Activated T-cell treated with anti-CD3 and anti-CD28 coated beads, Interleukin-2, amount 50 U/mL, for 72 hours (primary cell): ENCODE data around the gene MSLN. TPM values are rescaled to one million over a fixed set of nuclear protein-coding genes. Genes with fewer than 3 reads are reported as not detected.
"Not testable (repeated sequence)": the region's sequence is repeated elsewhere in the genome, so short reads cannot be mapped to it uniquely, and the experiment has no call there.

Experiments used
- ATAC-seq, 2 donors: fragments of 150-1000 bp; cut with Tn5 transposase; replicated peaks in 1 of 2; 2 replicates each; pipeline ENCODE4 v1.10.0; 2021; ENCODE audit warnings: moderate library complexity in 2 of 2, mild to moderate bottlenecking in 1 of 2
- DNase-seq, 2 donors: peaks; one replicate each; pipeline ENCODE4 v3.0.0; 2021 to 2022; ENCODE audit warnings: mixed read lengths in 1 of 2
- H3K27ac Mint-ChIP-seq: one replicate; pipeline ENCODE4 v1.8.0; 2022; ENCODE audit warnings: mild to moderate bottlenecking, moderate library complexity, mixed read lengths
- H3K27me3 Mint-ChIP-seq: one replicate; pipeline ENCODE4 v1.8.0; 2022; ENCODE audit warnings: low read depth, mixed read lengths
- H3K36me3 Mint-ChIP-seq, 2 donors: one replicate each; pipeline ENCODE4 v1.8.0; 2022; ENCODE audit warnings: mixed read lengths in 2 of 2, mild to moderate bottlenecking in 1 of 2; ENCODE audit not compliant: insufficient read depth in 2 of 2
- H3K4me1 Mint-ChIP-seq: one replicate; pipeline ENCODE4 v1.8.0; 2022; ENCODE audit warnings: low read depth, mixed read lengths
- H3K4me3 Mint-ChIP-seq, 2 donors: one replicate each; pipeline ENCODE4 v1.8.0; 2022; ENCODE audit warnings: mild to moderate bottlenecking in 2 of 2, mixed read lengths in 2 of 2, moderate library complexity in 2 of 2
- H3K9me3 Mint-ChIP-seq, 2 donors: one replicate each; pipeline ENCODE4 v1.8.0; 2022; ENCODE audit warnings: mixed read lengths in 2 of 2
- total RNA-seq, 2 donors: library from RNA; stranded (reverse); gene quantifications; one replicate each; pipeline ENCODE4 v1.2.3, GENCODE V29; 2022

MSLN gene
- total RNA-seq, 2 donors from 2014 or later = not detected

GRCh38 chr16:774086-775001 lies 13.8 kb downstream of the MSLN start:
- Mint-ChIP-seq H3K27ac (no peak overlapping the region), H3K4me3 (no peak overlapping the region), H3K27me3 (no peaks in the 10 kb centered on the region), H3K36me3 (no peaks in the 10 kb centered on the region), H3K4me1 (no peaks in the 10 kb centered on the region), H3K9me3 (no peaks in the 10 kb centered on the region)
- DNase-seq = no peak
- ATAC-seq = no peak

- ATAC-seq (no peak), DNase-seq (no peak)
- H3K27ac Mint-ChIP-seq = no peak overlapping the region
- no peaks in the 10 kb centered on the region for H3K27me3 Mint-ChIP-seq
- no peaks in the 10 kb centered on the region for H3K36me3 Mint-ChIP-seq
- H3K4me3 Mint-ChIP-seq = no peak overlapping the region
- H3K9me3 Mint-ChIP-seq = no peaks in the 10 kb centered on the region
- H3K4me1 Mint-ChIP-seq = no peaks in the 10 kb centered on the region
Measured at GRCh38 chr16:775236-775796, 14.8 kb downstream of the MSLN start.

- not testable (repeated sequence) for H3K4me3 Mint-ChIP-seq, H3K27ac Mint-ChIP-seq, H3K36me3 Mint-ChIP-seq, H3K4me1 Mint-ChIP-seq, ATAC-seq, DNase-seq, H3K27me3 Mint-ChIP-seq, H3K9me3 Mint-ChIP-seq
Measured at GRCh38 chr16:776298-776697, 15.8 kb downstream of the MSLN start.

- ATAC-seq (no peak), DNase-seq (no peak)
- no peaks in the 10 kb centered on the region for H3K36me3 Mint-ChIP-seq
- no peak overlapping the region for H3K27ac Mint-ChIP-seq
- H3K4me1 Mint-ChIP-seq = no peaks in the 10 kb centered on the region
- no peaks in the 10 kb centered on the region for H3K27me3 Mint-ChIP-seq
- H3K4me3 Mint-ChIP-seq = no peak overlapping the region
- H3K9me3 Mint-ChIP-seq = no peaks in the 10 kb centered on the region
Measured at GRCh38 chr16:776824-777223, 16.3 kb downstream of the MSLN start.

- no peaks in the 10 kb centered on the region for H3K36me3 Mint-ChIP-seq
- DNase-seq (no peak), ATAC-seq (no peak)
- H3K4me3 Mint-ChIP-seq = no peak overlapping the region
- no peaks in the 10 kb centered on the region for H3K9me3 Mint-ChIP-seq
- no peaks in the 10 kb centered on the region for H3K4me1 Mint-ChIP-seq
- H3K27me3 Mint-ChIP-seq = no peaks in the 10 kb centered on the region
- no peak overlapping the region for H3K27ac Mint-ChIP-seq
Measured at GRCh38 chr16:777826-778225, 17.3 kb downstream of the MSLN start.

- no peaks in the 10 kb centered on the region for H3K4me1 Mint-ChIP-seq
- no peaks in the 10 kb centered on the region for H3K36me3 Mint-ChIP-seq
- H3K4me3 Mint-ChIP-seq = no peak overlapping the region
- ATAC-seq (no peak), DNase-seq (no peak)
- H3K9me3 Mint-ChIP-seq = no peaks in the 10 kb centered on the region
- no peak overlapping the region for H3K27ac Mint-ChIP-seq
- H3K27me3 Mint-ChIP-seq = no peaks in the 10 kb centered on the region
Measured at GRCh38 chr16:778447-778846, 17.9 kb downstream of the MSLN start.

GRCh38 chr16:778909-779527 lies 18.5 kb downstream of the MSLN start:
- Mint-ChIP-seq H3K36me3 (no peaks in the 10 kb centered on the region), H3K4me1 (no peaks in the 10 kb centered on the region), H3K4me3 (no peak overlapping the region), H3K27me3 (no peaks in the 10 kb centered on the region), H3K27ac (no peak overlapping the region), H3K9me3 (no peaks in the 10 kb centered on the region)
- ATAC-seq = no peak
- DNase-seq = no peak

- Mint-ChIP-seq H3K9me3 (no peaks in the 10 kb centered on the region), H3K27me3 (no peaks in the 10 kb centered on the region), H3K4me3 (no peak overlapping the region), H3K27ac (no peak overlapping the region), H3K36me3 (no peaks in the 10 kb centered on the region), H3K4me1 (no peaks in the 10 kb centered on the region)
- ATAC-seq = no peak
- no peak for DNase-seq
Measured at GRCh38 chr16:779561-779960, 19.0 kb downstream of the MSLN start.

GRCh38 chr16:780296-780695 lies 19.8 kb downstream of the MSLN start:
- no peaks in the 10 kb centered on the region for H3K9me3 Mint-ChIP-seq
- peaks cover 6% of the 10 kb centered on the region for H3K4me1 Mint-ChIP-seq
- H3K36me3 Mint-ChIP-seq = no peaks in the 10 kb centered on the region
- H3K4me3 Mint-ChIP-seq = no peak overlapping the region
- H3K27me3 Mint-ChIP-seq = no peaks in the 10 kb centered on the region
- ATAC-seq (no peak), DNase-seq (no peak)
- H3K27ac Mint-ChIP-seq = no peak overlapping the region

GRCh38 chr16:781346-782010 lies 20.9 kb downstream of the MSLN start:
- ATAC-seq (no peak), DNase-seq (no peak)
- no peaks in the 10 kb centered on the region for H3K27me3 Mint-ChIP-seq
- peaks cover 9% of the 10 kb centered on the region for H3K4me1 Mint-ChIP-seq
- no peaks in the 10 kb centered on the region for H3K9me3 Mint-ChIP-seq
- H3K27ac Mint-ChIP-seq = no peak overlapping the region
- no peak overlapping the region for H3K4me3 Mint-ChIP-seq
- H3K36me3 Mint-ChIP-seq = no peaks in the 10 kb centered on the region

- peaks cover 15% of the 10 kb centered on the region for H3K4me1 Mint-ChIP-seq
- ATAC-seq = no peak
Measured at GRCh38 chr16:782258-782657, 21.7 kb downstream of the MSLN start.

GRCh38 chr16:782766-783403 lies 22.4 kb downstream of the MSLN start:
- ATAC-seq (no peak), DNase-seq (no peak)
- no peaks in the 10 kb centered on the region for H3K36me3 Mint-ChIP-seq
- H3K27ac Mint-ChIP-seq = no peak overlapping the region
- H3K9me3 Mint-ChIP-seq = no peaks in the 10 kb centered on the region
- no peak overlapping the region for H3K4me3 Mint-ChIP-seq
- H3K27me3 Mint-ChIP-seq = no peaks in the 10 kb centered on the region
- H3K4me1 Mint-ChIP-seq = peaks cover 16% of the 10 kb centered on the region

More at GRCh38 chr16:782258-782657, 21.7 kb downstream of the MSLN start:
- no peak overlapping the region for H3K4me3 Mint-ChIP-seq
- H3K27me3 Mint-ChIP-seq = no peaks in the 10 kb centered on the region
- H3K27ac Mint-ChIP-seq = no peak overlapping the region
- H3K9me3 Mint-ChIP-seq = no peaks in the 10 kb centered on the region
- no peak for DNase-seq
- no peaks in the 10 kb centered on the region for H3K36me3 Mint-ChIP-seq
